Left ventricle myocardium superior (tissue), 1 donor: ENCODE data around the gene TFCP2. TPM values are rescaled to one million over a fixed set of nuclear protein-coding genes. Genes with fewer than 3 reads are reported as not detected.

Experiments
- ATAC-seq: fragments of 200-7000 bp; cut with Tn5 transposase; one replicate; pipeline ENCODE4 v1.9.1; 2020; ENCODE audit warnings: mild to moderate bottlenecking, moderate library complexity
- DNase-seq: peaks from one replicate; pipeline ENCODE4 v3.0.0-alpha.2; 2020
- intact Hi-C: fragments of 100-400 bp; cut with micrococcal nuclease; formaldehyde crosslinking; loops from one replicate; pipeline ENCODE4 v1.11.0; 2022
- total RNA-seq: library from RNA; stranded (reverse); fragmentation: NEBNext Ultra II Directional; extraction: Animal tissue kit (Norgen Biotek cat#: 25700); gene quantifications from one replicate; pipeline ENCODE4 v1.2.1, GENCODE V29; 2021
- donor health status: DM: no; HTN: yes; CAD: no; lungs with severe emphysema.

TFCP2 gene
- total RNA-seq, 1 donor from 2014 or later: 24.2 TPM

- intact Hi-C loops: no loop called here
- no peak for ATAC-seq
- no peak for DNase-seq
These were observed 26.5 kb upstream of the TFCP2 start for GRCh38 chr12:51199366-51199945.

- intact Hi-C loops: no loop called here
These were observed 25.8 kb upstream of the TFCP2 start for GRCh38 chr12:51198568-51199365.

GRCh38 chr12:51197736-51198567, 25.0 kb upstream of the TFCP2 start:
- ATAC-seq (no peak), DNase-seq (no peak)

More at GRCh38 chr12:51198568-51199365, 25.8 kb upstream of the TFCP2 start:
- no peak for ATAC-seq
- DNase-seq: no peak

GRCh38 chr12:51196547-51196946, 23.6 kb upstream of the TFCP2 start:
- DNase-seq: no peak
- intact Hi-C loops: no loop called here
- no peak for ATAC-seq

More at GRCh38 chr12:51197736-51198567, 25.0 kb upstream of the TFCP2 start:
- intact Hi-C loops: no loop called here

- intact Hi-C loops: no loop called here
- DNase-seq: no peak
- ATAC-seq: no peak
These were observed 22.9 kb upstream of the TFCP2 start for GRCh38 chr12:51195841-51196240.

GRCh38 chr12:51192284-51192671, 19.3 kb upstream of the TFCP2 start:
- ATAC-seq (no peak), DNase-seq (no peak)
- intact Hi-C loops: no loop called here

- intact Hi-C loops: no loop called here
- DNase-seq (no peak), ATAC-seq (no peak)
These were observed 18.8 kb upstream of the TFCP2 start for GRCh38 chr12:51191516-51192283.

GRCh38 chr12:51190820-51191219, 17.9 kb upstream of the TFCP2 start:
- ATAC-seq (no peak), DNase-seq (no peak)
- intact Hi-C loops: no loop called here

GRCh38 chr12:51189790-51190355, 16.9 kb upstream of the TFCP2 start:
- no peak for ATAC-seq
- intact Hi-C loops: no loop called here
- DNase-seq: no peak

- intact Hi-C loops: no loop called here
- DNase-seq: no peak
- no peak for ATAC-seq
These were observed 15.6 kb upstream of the TFCP2 start for GRCh38 chr12:51188359-51189051.

- ATAC-seq: no peak
- intact Hi-C loops: no loop called here
These were observed 14.5 kb upstream of the TFCP2 start for GRCh38 chr12:51187370-51187987.

GRCh38 chr12:51186465-51187085, 13.6 kb upstream of the TFCP2 start:
- intact Hi-C loops: no loop called here
- DNase-seq (no peak), ATAC-seq (no peak)

More at GRCh38 chr12:51187370-51187987, 14.5 kb upstream of the TFCP2 start:
- no peak for DNase-seq

GRCh38 chr12:51185171-51185717, 12.3 kb upstream of the TFCP2 start:
- DNase-seq: no peak
- ATAC-seq: no peak
- intact Hi-C loops: no loop called here

- peak; percentile 97 for ATAC-seq
- intact Hi-C loops: no loop called here
- DNase-seq: peak; percentile 72
These were observed 10.9 kb upstream of the TFCP2 start for GRCh38 chr12:51183816-51184215.

GRCh38 chr12:51183349-51183748, 10.4 kb upstream of the TFCP2 start:
- no peak for DNase-seq
- ATAC-seq: no peak
- intact Hi-C loops: no loop called here

- DNase-seq (no peak), ATAC-seq (no peak)
- intact Hi-C loops: no loop called here
These were observed 8.6 kb upstream of the TFCP2 start for GRCh38 chr12:51181558-51181957.

GRCh38 chr12:51177897-51178296, 5.0 kb upstream of the TFCP2 start:
- ATAC-seq (no peak), DNase-seq (no peak)
- intact Hi-C loops: no loop called here
